ENCODE data around the gene TMEM179.

Gene TMEM179

DNA sequence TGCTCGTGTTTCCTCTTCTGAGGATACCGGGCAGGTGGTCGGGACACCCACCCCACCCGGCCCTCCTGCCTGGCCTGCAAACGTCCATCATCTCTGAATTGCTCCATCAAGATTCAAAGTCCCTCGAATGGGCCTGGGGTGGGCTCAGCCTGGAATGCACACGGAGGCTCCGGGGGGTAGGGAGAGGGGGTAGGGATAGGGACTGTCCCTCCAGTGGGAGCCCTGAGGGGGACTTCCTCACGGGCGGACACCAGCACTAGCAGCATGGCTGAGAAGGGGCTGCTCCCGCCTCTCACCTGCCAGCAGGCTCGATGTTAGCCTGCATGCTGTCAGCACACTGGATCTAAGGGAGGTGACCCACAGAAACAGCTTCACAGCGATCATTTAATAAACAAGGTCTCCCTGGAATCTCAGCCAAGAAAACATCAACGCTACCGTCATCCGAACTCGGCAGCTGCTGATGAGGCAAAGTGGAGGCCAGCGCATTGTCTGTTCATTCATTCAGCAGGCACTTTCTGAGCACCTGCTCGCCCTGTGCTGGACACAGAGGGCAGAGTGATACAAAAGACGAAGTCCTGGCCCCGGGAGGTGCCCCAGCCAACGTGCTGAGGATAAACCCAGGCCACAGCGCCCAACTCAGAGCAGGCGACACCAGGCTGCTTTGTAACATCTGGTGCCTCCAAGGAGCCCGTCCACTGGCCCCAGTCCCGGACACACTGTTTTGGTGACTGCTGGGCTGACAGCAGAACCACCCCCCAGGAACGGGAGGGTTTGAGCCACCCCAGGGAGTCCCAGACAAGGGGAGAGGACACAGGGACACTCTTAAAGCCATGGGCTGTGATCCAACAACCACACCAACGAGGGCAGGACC, 6.3 kb downstream of the TMEM179 start:
- H3K4me3 ChIP-seq (ENCODE audit: low read length), result no peak overlapping the region
- no peak for TF ChIP-seq ZNF274 (IDR thresholded peaks at IDR 0.05; ENCODE audit: low read depth, low read length)

DNA sequence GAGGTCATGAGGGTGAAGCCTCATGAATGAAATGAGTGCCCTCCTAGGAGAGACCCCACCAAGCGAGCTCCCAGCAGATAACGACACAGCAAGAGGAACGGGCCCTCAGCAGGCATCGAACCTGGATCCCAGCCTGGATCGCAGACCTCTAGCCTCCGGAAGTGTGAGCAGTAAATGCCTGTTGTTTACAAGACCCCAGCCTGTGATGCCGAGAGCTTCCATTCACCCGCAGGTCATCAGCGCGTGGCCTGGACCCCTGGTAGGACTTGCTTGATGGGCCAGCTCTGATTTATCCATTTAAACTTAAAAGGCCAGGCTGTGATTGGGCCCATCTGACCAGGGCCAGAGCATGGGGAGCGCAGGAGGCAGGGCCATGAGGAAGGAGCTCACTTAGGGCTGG, 7.0 kb downstream of the TMEM179 start:
- no peak for TF ChIP-seq ZNF274 (IDR thresholded peaks at IDR 0.05; ENCODE audit: low read depth, low read length)
- no peak overlapping the region for H3K4me3 ChIP-seq (ENCODE audit: low read length)

DNA sequence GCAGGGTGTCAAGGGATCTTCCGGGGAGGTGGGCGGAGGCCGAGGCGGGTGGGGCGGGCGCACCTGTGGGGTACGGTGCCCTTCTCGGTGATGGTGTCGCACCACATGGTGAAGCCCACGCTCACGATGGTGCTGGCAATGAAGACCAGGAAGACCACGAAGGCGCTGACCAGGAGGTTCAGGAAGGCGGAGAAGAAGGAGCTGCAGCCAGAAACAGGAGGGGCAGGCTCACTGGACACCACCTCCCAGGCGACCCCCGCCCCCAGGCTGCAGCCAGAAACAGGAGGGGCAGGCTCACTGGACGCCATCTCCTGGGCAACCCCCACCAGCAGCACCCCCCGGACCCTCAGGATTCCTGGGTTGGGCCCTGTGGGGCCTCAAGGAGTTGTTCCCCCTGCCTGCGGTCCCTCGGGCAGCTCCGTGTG, 7.6 kb downstream of the TMEM179 start:
- no peak for TF ChIP-seq ZNF274 (IDR thresholded peaks at IDR 0.05; ENCODE audit: low read depth, low read length)
- no peak overlapping the region for H3K4me3 ChIP-seq (ENCODE audit: low read length)

DNA sequence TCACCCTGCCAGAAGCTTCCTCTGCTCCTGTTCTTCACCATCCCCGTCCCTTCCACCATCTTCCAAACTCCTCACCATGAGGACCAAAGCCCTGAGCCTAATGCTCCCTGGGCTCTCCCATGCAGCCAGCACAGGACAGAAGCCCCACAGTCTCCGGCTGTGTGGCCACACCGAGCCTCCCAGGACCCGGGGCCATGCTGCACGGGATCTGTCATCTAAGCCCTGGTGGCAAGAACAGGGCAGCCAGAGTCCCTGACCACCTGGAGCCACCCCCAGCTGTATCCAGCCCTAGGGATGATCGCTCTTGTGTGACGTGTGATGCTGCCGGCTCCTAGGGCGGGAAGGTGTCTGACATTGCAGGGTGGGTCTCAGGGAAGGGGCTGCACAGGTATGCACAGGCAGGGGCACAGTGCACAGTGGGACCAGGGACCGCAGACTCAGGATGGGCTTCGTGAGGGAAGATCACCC, 8.1 kb downstream of the TMEM179 start:
- TF ChIP-seq ZNF274 (IDR thresholded peaks at IDR 0.05; ENCODE audit: low read depth, low read length), result no peak
- H3K4me3 ChIP-seq (ENCODE audit: low read length), result no peak overlapping the region

DNA sequence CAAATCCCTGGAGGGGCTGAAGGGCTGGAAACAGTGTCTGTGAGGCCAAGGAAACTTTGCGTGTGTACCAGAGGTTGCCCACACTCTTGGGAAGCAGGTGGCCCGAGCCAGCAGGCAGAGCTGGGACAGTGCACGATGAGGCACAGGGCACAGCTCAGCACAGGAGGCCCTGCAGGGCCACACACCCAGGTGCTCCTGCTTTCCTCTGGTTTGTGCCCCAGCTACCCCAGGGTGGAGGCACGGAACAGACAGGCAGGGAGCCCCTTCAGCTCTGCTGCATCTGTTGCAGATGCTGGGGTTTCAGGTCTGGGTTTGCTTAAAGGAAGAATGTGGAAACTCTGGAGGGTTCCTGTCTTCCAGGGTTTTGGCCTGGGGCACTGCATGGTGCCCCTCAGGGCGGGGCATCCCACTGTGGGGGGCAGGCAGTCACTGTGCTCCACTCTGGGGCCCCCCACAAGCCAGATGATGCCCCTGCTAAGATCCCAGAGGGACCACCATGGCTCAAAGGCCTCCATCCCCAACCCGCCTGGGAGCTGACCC, 8.6 kb downstream of the TMEM179 start:
- no peak overlapping the region for H3K4me3 ChIP-seq (ENCODE audit: low read length)
- TF ChIP-seq ZNF274 (IDR thresholded peaks at IDR 0.05; ENCODE audit: low read depth, low read length), result no peak

DNA sequence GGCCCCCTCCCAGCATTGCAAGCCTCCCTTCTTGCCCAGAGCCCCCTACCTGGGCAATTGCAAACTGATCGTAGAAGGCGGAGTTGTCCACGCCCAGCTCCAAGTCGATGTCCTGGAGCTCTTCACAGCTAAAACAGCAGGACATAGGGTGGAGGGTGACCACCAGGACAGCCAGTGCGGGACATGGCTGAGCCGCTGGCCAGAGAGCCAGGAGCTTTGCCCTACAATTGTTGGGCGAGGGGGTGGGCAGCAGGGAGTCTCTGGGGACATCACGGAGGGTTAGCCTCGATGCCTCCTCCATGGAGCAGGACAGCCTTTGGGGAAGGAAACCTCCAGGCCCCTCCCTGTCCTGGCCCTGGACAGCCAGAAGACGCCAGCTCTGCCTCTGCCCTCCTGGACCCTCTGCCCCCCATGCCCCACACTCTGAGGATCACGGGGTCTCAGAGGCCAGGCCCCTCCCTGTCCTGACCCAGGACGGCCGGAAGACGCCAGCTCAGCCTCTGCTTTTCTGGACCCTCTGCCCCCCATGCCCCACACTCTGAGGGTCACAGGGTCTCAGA, 9.4 kb downstream of the TMEM179 start:
- TF ChIP-seq ZNF274 (IDR thresholded peaks at IDR 0.05; ENCODE audit: low read depth, low read length), result no peak

DNA sequence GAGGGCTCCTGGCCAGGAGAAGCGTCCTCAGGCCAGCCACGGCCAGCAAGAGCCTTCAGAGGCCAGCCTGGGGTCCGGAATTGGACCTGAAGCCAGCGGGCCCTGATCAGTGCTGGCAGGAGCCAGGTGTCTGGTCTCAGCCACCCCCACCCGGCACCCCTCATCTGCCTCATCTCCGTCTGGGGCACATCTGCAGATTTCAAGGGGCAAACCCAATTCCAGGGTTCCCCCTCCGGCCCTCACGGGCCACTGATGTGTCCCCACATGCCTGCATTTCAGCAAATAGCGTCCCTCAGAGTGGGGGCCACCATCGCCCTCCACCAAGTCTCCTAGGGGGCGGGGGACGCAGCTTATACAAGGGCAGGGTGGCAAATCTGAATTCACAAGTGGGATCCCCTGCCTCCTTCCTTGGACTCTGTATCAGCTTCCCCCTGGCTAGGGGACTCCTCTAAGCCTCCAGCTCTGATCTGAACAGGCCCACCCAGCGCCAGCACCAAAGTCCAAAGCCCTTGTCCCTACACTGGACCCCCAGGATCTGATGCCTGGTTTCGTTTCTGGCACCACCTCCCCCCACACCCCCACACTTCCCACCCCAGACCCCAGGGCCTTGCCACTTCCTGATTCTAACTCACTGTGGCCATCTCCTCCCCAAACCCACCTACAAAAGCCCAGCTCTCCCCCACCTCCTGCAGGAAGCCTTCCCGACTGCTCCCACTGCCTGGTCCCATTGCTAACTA, 10.1 kb downstream of the TMEM179 start:
- no peak overlapping the region for H3K4me3 ChIP-seq (ENCODE audit: low read length)
- TF ChIP-seq ZNF274 (IDR thresholded peaks at IDR 0.05; ENCODE audit: low read depth, low read length), result no peak

More for the DNA sequence above, 9.4 kb downstream of the TMEM179 start:
- no peak overlapping the region for H3K4me3 ChIP-seq (ENCODE audit: low read length)

DNA sequence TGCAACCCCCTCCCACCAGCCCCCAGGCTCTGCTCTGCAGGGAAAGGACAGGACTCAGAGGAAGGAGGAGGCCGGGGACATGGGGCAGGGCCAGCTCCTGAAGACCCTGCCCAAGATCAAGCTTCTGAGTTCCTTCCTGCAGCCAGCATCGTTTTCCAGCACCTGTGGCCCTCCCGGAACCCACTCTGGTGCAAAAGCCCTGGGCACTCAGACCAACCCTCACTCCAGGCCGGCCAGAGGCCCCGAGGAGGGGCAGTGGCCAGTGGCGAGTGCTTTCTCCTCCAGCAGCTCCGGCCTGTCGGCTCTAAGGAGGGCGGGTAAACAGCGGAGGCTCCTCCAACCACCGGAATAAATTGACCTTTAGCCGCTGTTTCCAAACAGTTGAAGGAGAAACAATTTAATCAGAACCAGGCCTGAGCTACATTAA, 10.8 kb downstream of the TMEM179 start:
- H3K4me3 ChIP-seq (ENCODE audit: low read length), result no peak overlapping the region
- no peak for TF ChIP-seq ZNF274 (IDR thresholded peaks at IDR 0.05; ENCODE audit: low read depth, low read length)

DNA sequence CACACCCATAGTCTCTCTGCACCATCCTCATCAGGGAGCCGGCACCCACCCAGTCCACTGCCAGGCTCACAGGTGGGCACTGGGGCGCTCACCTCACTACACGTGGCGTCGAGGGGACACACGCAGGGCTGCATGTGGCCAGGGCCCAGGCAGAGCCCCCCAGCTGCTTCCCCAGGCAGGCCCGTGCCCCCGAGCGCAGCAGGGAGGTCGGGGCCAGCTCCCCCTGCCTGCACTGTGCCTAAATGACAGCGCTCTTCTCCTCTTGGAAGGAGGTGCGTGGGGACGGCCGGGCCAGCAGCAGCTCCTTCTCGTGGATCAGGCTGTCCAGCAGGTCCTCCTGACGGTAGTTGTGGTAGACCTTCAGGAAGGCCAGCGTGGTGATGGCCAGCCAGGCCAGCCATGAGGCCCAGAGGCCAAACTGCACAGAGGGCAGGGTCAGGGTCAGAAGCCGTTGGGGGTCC, 11.3 kb downstream of the TMEM179 start:
- H3K4me3 ChIP-seq (ENCODE audit: low read length), result no peak overlapping the region

DNA sequence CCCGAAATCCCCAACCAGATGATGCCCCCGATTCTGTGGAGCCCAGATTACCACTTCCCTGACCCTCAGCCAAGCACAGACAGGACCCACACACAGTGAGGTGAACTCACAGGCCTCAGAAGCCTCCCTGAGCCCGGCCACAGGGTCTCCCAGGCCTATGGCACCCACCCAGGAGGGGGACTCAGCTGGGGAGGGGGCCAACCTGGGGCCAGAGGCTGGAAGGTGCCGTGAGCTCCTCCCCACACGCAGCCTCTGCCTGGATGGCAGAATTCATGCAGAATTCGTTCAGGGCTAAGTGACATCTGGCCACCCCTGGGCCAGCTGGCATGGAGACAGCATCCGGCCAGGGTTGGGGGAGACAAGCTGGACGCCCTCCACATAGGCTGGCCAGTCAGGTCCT, 11.8 kb downstream of the TMEM179 start:
- H3K4me3 ChIP-seq (ENCODE audit: low read length), result no peak overlapping the region
- TF ChIP-seq ZNF274 (IDR thresholded peaks at IDR 0.05; ENCODE audit: low read depth, low read length), result no peak

More for the DNA sequence above, 11.3 kb downstream of the TMEM179 start:
- TF ChIP-seq ZNF274 (IDR thresholded peaks at IDR 0.05; ENCODE audit: low read depth, low read length), result no peak

DNA sequence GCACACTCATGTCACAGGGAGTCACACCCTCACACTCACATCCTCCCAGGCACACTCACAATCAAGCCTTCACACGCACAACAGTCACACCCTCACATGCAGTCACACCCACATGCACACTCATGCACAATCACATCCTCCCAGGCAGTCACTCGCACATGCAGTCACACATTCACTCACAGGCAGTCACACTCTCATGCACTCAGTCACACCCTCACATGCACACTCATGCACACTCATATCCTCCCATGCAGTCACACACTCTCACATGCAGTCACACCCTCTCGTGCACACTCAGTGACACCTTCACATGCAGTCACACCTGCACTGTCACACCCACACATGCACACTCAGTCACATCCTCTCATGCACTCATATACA, 12.3 kb downstream of the TMEM179 start:
- no peak for TF ChIP-seq ZNF274 (IDR thresholded peaks at IDR 0.05; ENCODE audit: low read depth, low read length)
- no peak overlapping the region for H3K4me3 ChIP-seq (ENCODE audit: low read length)

DNA sequence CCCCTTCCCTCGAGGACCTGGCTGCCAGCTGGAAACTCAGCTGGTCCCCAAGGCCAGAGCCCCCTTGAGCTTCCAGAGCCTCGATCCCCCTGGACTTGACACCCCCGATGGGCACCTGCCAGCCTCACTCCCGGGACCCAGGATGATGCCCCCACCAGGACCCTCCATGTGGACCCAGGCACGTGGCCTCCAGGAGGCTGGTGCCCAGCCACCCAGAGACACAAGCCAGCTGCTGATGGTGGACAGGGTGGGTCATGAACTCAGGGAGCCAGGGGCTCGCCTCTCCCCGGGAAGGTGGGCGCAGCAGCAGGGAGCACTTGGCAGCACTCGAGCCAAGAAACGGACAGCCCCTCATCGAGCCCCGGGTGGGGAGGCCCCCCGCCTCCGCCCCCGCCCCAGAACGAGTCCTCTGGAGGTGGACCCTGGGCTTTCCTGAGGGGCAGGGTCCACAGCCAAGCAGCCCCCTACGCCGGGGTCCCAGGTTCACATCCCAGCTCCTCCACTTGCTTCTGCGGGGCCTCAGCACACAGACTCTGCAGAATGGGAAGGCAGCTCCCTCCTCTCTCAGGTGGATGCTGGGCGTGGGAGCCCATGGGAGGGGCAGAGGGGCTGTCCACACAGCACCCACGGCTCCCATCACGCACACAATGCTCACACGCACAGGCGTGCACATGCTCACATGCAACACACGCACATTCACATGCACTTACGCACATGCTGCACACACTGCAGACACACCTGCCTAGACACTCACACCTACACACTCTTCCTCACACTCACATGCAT, 12.9 kb downstream of the TMEM179 start:
- H3K4me3 ChIP-seq (ENCODE audit: low read length), result no peak overlapping the region
- no peak for TF ChIP-seq ZNF274 (IDR thresholded peaks at IDR 0.05; ENCODE audit: low read depth, low read length)

DNA sequence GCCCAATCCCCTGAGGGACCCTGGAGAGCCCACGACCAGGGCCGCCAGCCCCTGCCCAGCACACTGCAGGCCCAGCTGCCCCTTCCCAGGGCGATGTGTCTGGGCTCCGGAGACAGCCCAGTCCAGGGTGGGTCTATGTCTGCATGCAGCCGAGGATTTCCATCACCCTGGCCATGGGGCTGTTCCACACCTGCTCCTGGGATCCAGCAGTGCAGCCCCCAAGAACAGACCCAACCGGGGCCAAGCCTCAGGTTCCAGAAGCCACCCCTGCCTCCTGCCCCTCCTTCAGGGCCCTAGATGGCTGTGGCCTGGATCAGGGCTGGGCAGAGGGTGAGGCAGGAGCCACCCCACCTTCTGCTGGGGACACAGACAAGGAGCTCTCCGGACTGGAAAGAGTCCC, 13.5 kb downstream of the TMEM179 start:
- no peak for TF ChIP-seq ZNF274 (IDR thresholded peaks at IDR 0.05; ENCODE audit: low read depth, low read length)
- H3K4me3 ChIP-seq (ENCODE audit: low read length), result no peak overlapping the region

Measured in GM08714 (cell line).